ENCODE results near the gene MEF2A.

MEF2A gene

GRCh38 chr15:99703603-99704443 is 138.0 kb downstream of the MEF2A start:
- no peak for DNase-seq (ENCODE audit: low read depth, low spot score)

GRCh38 chr15:99704444-99704838 is 138.7 kb downstream of the MEF2A start:
- DNase-seq (ENCODE audit: low read depth, low spot score): no peak

GRCh38 chr15:99706557-99707303 is 140.9 kb downstream of the MEF2A start:
- no peak for DNase-seq (ENCODE audit: low read depth, low spot score)

GRCh38 chr15:99707473-99708270 is 141.9 kb downstream of the MEF2A start:
- DNase-seq (ENCODE audit: low read depth, low spot score): no peak

- no peak for DNase-seq (ENCODE audit: low read depth, low spot score)
These were observed 142.8 kb downstream of the MEF2A start for GRCh38 chr15:99708563-99708962.

- DNase-seq (ENCODE audit: low read depth, low spot score): no peak
These were observed 143.6 kb downstream of the MEF2A start for GRCh38 chr15:99709243-99709986.

GRCh38 chr15:99711625-99712024 is 145.8 kb downstream of the MEF2A start:
- DNase-seq (ENCODE audit: low read depth, low spot score): no peak

GRCh38 chr15:99712415-99712814 is 146.6 kb downstream of the MEF2A start:
- no peak for DNase-seq (ENCODE audit: low read depth, low spot score)

GRCh38 chr15:99716540-99717095 is 150.8 kb downstream of the MEF2A start:
- DNase-seq (ENCODE audit: low read depth, low spot score): no peak

- no peak for DNase-seq (ENCODE audit: low read depth, low spot score)
These were observed 151.6 kb downstream of the MEF2A start for GRCh38 chr15:99717161-99718009.

- no peak for DNase-seq (ENCODE audit: low read depth, low spot score)
These were observed 152.6 kb downstream of the MEF2A start for GRCh38 chr15:99718421-99718820.

GRCh38 chr15:99719096-99719541 is 153.3 kb downstream of the MEF2A start:
- DNase-seq (ENCODE audit: low read depth, low spot score): no peak

- DNase-seq (ENCODE audit: low read depth, low spot score): no peak
These were observed 154.7 kb downstream of the MEF2A start for GRCh38 chr15:99720533-99720932.

- DNase-seq (ENCODE audit: low read depth, low spot score): no peak
These were observed 155.5 kb downstream of the MEF2A start for GRCh38 chr15:99721104-99721778.

GRCh38 chr15:99721896-99722295 is 156.1 kb downstream of the MEF2A start:
- DNase-seq (ENCODE audit: low read depth, low spot score): no peak

- DNase-seq (ENCODE audit: low read depth, low spot score): no peak
These were observed 156.6 kb downstream of the MEF2A start for GRCh38 chr15:99722406-99722805.

GRCh38 chr15:99726333-99726732 is 160.5 kb downstream of the MEF2A start:
- DNase-seq (ENCODE audit: low read depth, low spot score): no peak

- no peak for DNase-seq (ENCODE audit: low read depth, low spot score)
These were observed 161.5 kb downstream of the MEF2A start for GRCh38 chr15:99727330-99727729.

- no peak for DNase-seq (ENCODE audit: low read depth, low spot score)
These were observed 161.9 kb downstream of the MEF2A start for GRCh38 chr15:99727733-99728132.

Data from activated CD4-positive, CD25-positive, alpha-beta regulatory T cell treated with anti-CD3 and anti-CD28 coated beads, Interleukin-2, amount 50 U/mL, for 16 hours (primary cell).